CD14-positive monocyte (primary cell): ENCODE results near the gene CDK6. TPM values are rescaled to one million over a fixed set of nuclear protein-coding genes. Genes with fewer than 3 reads are reported as not detected.

Experiments used
- DNase-seq, 3 donors: peaks; one replicate each; pipeline ENCODE4 v3.0.0-alpha.2; 2011 to 2022
- H2AFZ ChIP-seq: 2 replicates; pipeline ENCODE4 v1.6.0; 2012; ENCODE audit warnings: mild to moderate bottlenecking, low read depth, low read length, inconsistent platforms; ENCODE audit not compliant: insufficient read depth, poor library complexity, severe bottlenecking
- H3K27ac ChIP-seq, 2 donors: 1 replicate in 1 of 2; 2 replicates in 1 of 2; pipeline ENCODE4 v1.5.1; 2012 to 2013; ENCODE audit warnings: low read length in 2 of 2, control low read depth in 1 of 2, inconsistent platforms in 1 of 2, low read depth in 1 of 2, mild to moderate bottlenecking in 1 of 2
- H3K27me3 ChIP-seq, 2 donors: one replicate each; pipeline versions ENCODE4 v1.6.0 to v1.6.1; 2011 to 2013; ENCODE audit warnings: low read length in 2 of 2; ENCODE audit not compliant: control insufficient read depth in 2 of 2, insufficient read depth in 2 of 2
- H3K36me3 ChIP-seq, 2 donors: replicated peaks in 1 of 2; 1 replicate in 1 of 2; 2 replicates in 1 of 2; pipeline versions ENCODE4 v1.5.1 to v1.6.1; 2012 to 2013; ENCODE audit warnings: low read length in 2 of 2, control low read depth in 1 of 2, inconsistent platforms in 1 of 2, mild to moderate bottlenecking in 1 of 2; ENCODE audit not compliant: insufficient read depth in 2 of 2, control insufficient read depth in 1 of 2
- H3K4me1 ChIP-seq, 2 donors: 1 replicate in 1 of 2; 2 replicates in 1 of 2; pipeline versions ENCODE4 v1.5.1 to v1.6.1; 2012 to 2013; ENCODE audit warnings: low read length in 2 of 2, control low read depth in 1 of 2, inconsistent platforms in 1 of 2, mild to moderate bottlenecking in 1 of 2, moderate library complexity in 1 of 2; ENCODE audit not compliant: insufficient read depth in 2 of 2, control insufficient read depth in 1 of 2
- H3K4me2 ChIP-seq: replicated peaks from 2 replicates; pipeline ENCODE3; 2012; ENCODE audit warnings: low read length, moderate library complexity, mild to moderate bottlenecking; ENCODE audit not compliant: poor library complexity, severe bottlenecking; ENCODE audit errors: extremely low read depth
- H3K4me3 ChIP-seq, 3 experiments: fragments of 200-600 bp in 1 of 3; sonication (generic) in 1 of 3; replicated peaks in 1 of 3; 1 replicate in 2 of 3; 2 replicates in 1 of 3; pipeline ENCODE4 v1.5.1; 2011 to 2013; ENCODE audit warnings: low read length in 3 of 3, mild to moderate bottlenecking in 3 of 3, control low read depth in 2 of 3, low read depth in 2 of 3, inconsistent platforms in 1 of 3, moderate library complexity in 1 of 3
- H3K79me2 ChIP-seq: 2 replicates; pipeline ENCODE4 v1.6.0; 2012; ENCODE audit warnings: mild to moderate bottlenecking, control low read depth, inconsistent platforms, low read length, moderate library complexity; ENCODE audit not compliant: insufficient read depth
- H3K9ac ChIP-seq: 2 replicates; pipeline ENCODE4 v1.6.0; 2017; ENCODE audit warnings: low read length, mild to moderate bottlenecking; ENCODE audit not compliant: insufficient read depth, poor library complexity, severe bottlenecking
- H3K9me3 ChIP-seq, 2 donors: replicated peaks in 1 of 2; 1 replicate in 1 of 2; 2 replicates in 1 of 2; pipeline versions ENCODE4 v1.5.1 to v1.6.1; 2012 to 2013; ENCODE audit warnings: low read length in 2 of 2, control low read depth in 1 of 2; ENCODE audit not compliant: control insufficient read depth in 1 of 2, insufficient read depth in 1 of 2
- H4K20me1 ChIP-seq: 2 replicates; pipeline ENCODE4 v1.6.0; 2012; ENCODE audit warnings: mild to moderate bottlenecking, low read length, control low read depth, moderate library complexity; ENCODE audit not compliant: insufficient read depth
- H3K27ac Mint-ChIP-seq, 7 donors: one replicate each; pipeline ENCODE4 v1.8.0; 2020; ENCODE audit warnings: mild to moderate bottlenecking in 7 of 7, mixed read lengths in 7 of 7, moderate library complexity in 6 of 7, inconsistent platforms in 2 of 7
- H3K27me3 Mint-ChIP-seq, 3 donors: one replicate each; pipeline ENCODE4 v1.8.0; 2021 to 2022; ENCODE audit warnings: low read depth in 3 of 3, mild to moderate bottlenecking in 3 of 3, mixed read lengths in 3 of 3, moderate library complexity in 3 of 3, inconsistent platforms in 1 of 3
- H3K36me3 Mint-ChIP-seq, 2 donors: one replicate each; pipeline ENCODE4 v1.8.0; 2020; ENCODE audit warnings: mixed read lengths in 2 of 2, inconsistent platforms in 1 of 2, mild to moderate bottlenecking in 1 of 2
- H3K4me1 Mint-ChIP-seq: one replicate; pipeline ENCODE4 v1.8.0; 2020; ENCODE audit warnings: mild to moderate bottlenecking, mixed read lengths
- H3K4me3 Mint-ChIP-seq, 2 donors: one replicate each; pipeline ENCODE4 v1.8.0; 2020; ENCODE audit warnings: mild to moderate bottlenecking in 2 of 2, mixed read lengths in 2 of 2, moderate library complexity in 1 of 2
- H3K9me3 Mint-ChIP-seq, 7 donors: one replicate each; pipeline ENCODE4 v1.8.0; 2020 to 2022; ENCODE audit warnings: mixed read lengths in 7 of 7, mild to moderate bottlenecking in 6 of 7, moderate library complexity in 6 of 7, inconsistent platforms in 2 of 7
- CTCF ChIP-seq: fragments of 200-600 bp; IDR thresholded peaks from one replicate; pipeline ENCODE4 v1.8.0; 2022; ENCODE audit warnings: antibody characterized with exemption, mild to moderate bottlenecking
- WGBS: methylation state at CpG from one replicate; pipeline ENCODE4 v1.1.5; 2013; ENCODE audit warnings: missing lambda C conversion rate; ENCODE audit not compliant: insufficient coverage; 5-methylcytosine and 5-hydroxymethylcytosine counted together
- intact Hi-C, 2 donors: fragments of 100-400 bp; cut with micrococcal nuclease; formaldehyde crosslinking; loops; one replicate each; pipeline versions ENCODE4 v1.15.0 to v1.15.1; 2023
- polyA plus RNA-seq, 3 donors: library from polyadenylated mRNA; depleted of rRNA in 1 of 3; unstranded in 2 of 3; stranded (reverse) in 1 of 3; fragments of 300-500 nt in 2 of 3; fragments of >200 nt in 1 of 3; fragmentation: Illumina TruSeq in 2 of 3; gene quantifications; 1 replicate in 2 of 3; 2 replicates in 1 of 3; pipeline ENCODE4 v1.2.3, GENCODE V29; 2012 to 2021

Gene CDK6
- polyA plus RNA-seq, 3 donors = 3.4 to 4.3 (median 3.8) TPM

DNA sequence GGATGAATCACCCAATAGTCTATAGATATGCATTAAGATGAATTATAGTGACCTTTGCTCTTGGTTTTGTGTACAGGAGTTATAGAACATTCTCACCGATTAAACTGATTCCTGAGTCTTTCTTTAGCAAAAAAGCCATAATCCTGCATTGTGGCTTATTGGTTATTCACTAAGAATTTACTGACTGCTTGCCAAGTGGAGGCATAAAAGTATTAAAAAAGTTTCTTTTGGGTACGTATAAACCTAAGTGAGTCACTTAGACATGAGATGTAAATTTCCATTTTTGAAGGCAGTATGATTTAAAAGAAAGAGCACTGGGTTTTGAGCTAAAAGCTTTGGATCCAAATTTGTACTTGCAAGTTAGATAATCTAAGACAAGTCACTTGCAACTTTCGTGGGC, 100.7 kb downstream of the CDK6 start:
- peaks cover 0 to 5% of the 10 kb centered on the region in 2 donors for H3K36me3 Mint-ChIP-seq
- H3K27ac ChIP-seq = no peak overlapping the region
- peaks cover 21 to 23% of the 10 kb centered on the region in 2 donors for H3K4me1 ChIP-seq
- H3K9me3 Mint-ChIP-seq = peaks cover 0 to 2% (median 0%) of the 10 kb centered on the region in 7 donors
- H3K9ac ChIP-seq = no peak overlapping the region
- H3K4me3 Mint-ChIP-seq = no peak overlapping the region
- H4K20me1 ChIP-seq = no peaks in the 10 kb centered on the region
- no peaks in the 10 kb centered on the region for H3K9me3 ChIP-seq
- no peak overlapping the region for H3K27ac Mint-ChIP-seq
- intact Hi-C loops = no loop called here
- no peaks in the 10 kb centered on the region for H3K36me3 ChIP-seq
- peaks cover 29% of the 10 kb centered on the region for H3K4me1 Mint-ChIP-seq
- DNase-seq = no peak
- WGBS = 92% methylated on average over 2 of the region's 3 CpGs
- H3K4me2 ChIP-seq = no peak overlapping the region
- no peak for TF ChIP-seq CTCF
- no peak overlapping the region for H3K4me3 ChIP-seq
- no peak overlapping the region for H2AFZ ChIP-seq
- no peaks in the 10 kb centered on the region for H3K27me3 Mint-ChIP-seq
- H3K79me2 ChIP-seq = peaks cover 26% of the 10 kb centered on the region
- no peaks in the 10 kb centered on the region for H3K27me3 ChIP-seq

DNA sequence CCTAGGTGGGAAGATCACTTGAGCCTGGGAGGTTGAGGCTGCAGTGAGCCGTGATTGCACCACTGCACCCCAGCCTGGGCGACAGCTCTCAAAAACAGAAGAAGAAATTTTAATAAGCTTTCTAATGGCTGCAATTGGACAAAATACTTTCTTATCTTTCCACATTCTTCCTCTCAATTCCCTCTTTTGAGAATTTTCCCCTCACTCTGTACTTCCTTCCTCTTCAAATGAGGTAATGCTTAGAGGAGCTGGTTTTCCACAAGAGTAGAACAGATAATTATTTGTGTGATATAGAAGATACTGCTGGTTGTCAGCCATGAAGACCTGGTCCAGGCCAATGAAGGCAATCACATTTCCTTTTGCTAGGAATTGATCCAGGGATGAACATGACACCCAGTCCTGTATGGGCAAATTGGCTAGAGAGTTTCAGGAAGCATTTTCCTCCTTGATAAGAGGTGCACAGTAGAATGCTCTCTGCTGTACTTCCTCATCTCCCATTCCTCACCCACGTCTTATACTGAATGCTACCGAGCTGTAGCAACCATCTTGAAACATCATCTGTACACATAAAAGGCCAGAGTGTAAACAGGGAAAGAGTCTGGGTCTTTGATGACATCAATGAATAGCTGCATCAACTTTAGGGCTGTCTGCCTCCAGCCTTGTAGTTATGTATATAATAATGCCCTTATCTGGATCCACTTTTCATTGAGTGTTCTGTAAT, 103.9 kb downstream of the CDK6 start:
- Mint-ChIP-seq H3K4me3 (peak overlapping the region in 1 of 2 donors; percentile 46), H3K27ac (peak overlapping the region; percentile 81 to 95 (median 93)), H3K9me3 (peaks cover 0 to 2% (median 0%) of the 10 kb centered on the region in 7 donors), H3K36me3 (peaks cover 0 to 5% of the 10 kb centered on the region in 2 donors), H3K4me1 (peaks cover 38% of the 10 kb centered on the region), H3K27me3 (no peaks in the 10 kb centered on the region)
- peak overlapping the region; percentile 69 to 83 for H3K27ac ChIP-seq
- peak overlapping the region in 2 of 3 experiments; percentile 9 to 53 for H3K4me3 ChIP-seq
- H3K79me2 ChIP-seq = peaks cover 36% of the 10 kb centered on the region
- no peak overlapping the region for H3K9ac ChIP-seq
- no CpG with 5 or more reads among the region's 4 CpGs for WGBS
- peak overlapping the region; percentile 54 for H3K4me2 ChIP-seq
- no peaks in the 10 kb centered on the region for H3K27me3 ChIP-seq
- intact Hi-C loops = loop anchor here in 1 of 2 donors (5.0 kb wide), 1 partner anchor 100 kb away; no protein-coding TSS in a partner anchor
- H3K4me1 ChIP-seq = peaks cover 28 to 29% of the 10 kb centered on the region in 2 donors
- H3K9me3 ChIP-seq = no peaks in the 10 kb centered on the region
- no peak for TF ChIP-seq CTCF
- no peaks in the 10 kb centered on the region for H4K20me1 ChIP-seq
- H2AFZ ChIP-seq = peak overlapping the region; percentile 32
- DNase-seq = peak in 2 of 3 donors; percentile 27 to 52
- H3K36me3 ChIP-seq = no peaks in the 10 kb centered on the region
